Measurements from ENCODE around the gene LCMT1.

The LCMT1 gene

GRCh38 chr16:25064937-25065336, 46.6 kb upstream of the LCMT1 start:
- Histone ChIP-seq H3K4me3 (replicated peaks; ENCODE audit: insufficient read depth, low read length) (no peak overlapping the region), H3K27me3 (ENCODE audit: insufficient read depth, poor library complexity, severe bottlenecking) (no peaks in the 10 kb centered on the region), H3K27ac (replicated peaks) (no peak overlapping the region)
- DNase-seq (ENCODE audit: low read depth in 1 of 2, low spot score in 1 of 2): no peak
- TF ChIP-seq GABPA (IDR thresholded peaks at IDR 0.05; ENCODE audit: low read depth) (no peak), REST (IDR thresholded peaks at IDR 0.05; ENCODE audit: insufficient replicate concordance, low read depth) (no peak), SPI1 (IDR thresholded peaks at IDR 0.05; ENCODE audit: borderline replicate concordance, low read depth) (no peak)

GRCh38 chr16:25065899-25066298, 45.6 kb upstream of the LCMT1 start:
- H3K4me3 ChIP-seq (replicated peaks; ENCODE audit: insufficient read depth, low read length): no peak overlapping the region
- no peak for TF ChIP-seq GABPA (IDR thresholded peaks at IDR 0.05; ENCODE audit: low read depth)
- H3K27ac ChIP-seq (replicated peaks): no peak overlapping the region
- H3K27me3 ChIP-seq (ENCODE audit: insufficient read depth, poor library complexity, severe bottlenecking): no peaks in the 10 kb centered on the region
- no peak for DNase-seq (ENCODE audit: low read depth in 1 of 2, low spot score in 1 of 2)

GRCh38 chr16:25066426-25066746, 45.2 kb upstream of the LCMT1 start:
- peak overlapping the region; percentile 61 for H3K4me3 ChIP-seq (replicated peaks; ENCODE audit: insufficient read depth, low read length)
- no peak for DNase-seq (ENCODE audit: low read depth in 1 of 2, low spot score in 1 of 2)
- no peaks in the 10 kb centered on the region for H3K27me3 ChIP-seq (ENCODE audit: insufficient read depth, poor library complexity, severe bottlenecking)
- TF ChIP-seq SPI1 (IDR thresholded peaks at IDR 0.05; ENCODE audit: borderline replicate concordance, low read depth) (no peak), GABPA (IDR thresholded peaks at IDR 0.05; ENCODE audit: low read depth) (no peak), REST (IDR thresholded peaks at IDR 0.05; ENCODE audit: insufficient replicate concordance, low read depth) (no peak), POLR2AphosphoS5 (IDR thresholded peaks at IDR 0.05; ENCODE audit: low read depth) (no peak), CTCF (IDR thresholded peaks at IDR 0.05; ENCODE audit: insufficient read depth, low read length) (no peak)
- H3K27ac ChIP-seq (replicated peaks): peak overlapping the region; percentile 71

- Histone ChIP-seq H3K27me3 (ENCODE audit: insufficient read depth, poor library complexity, severe bottlenecking) (no peaks in the 10 kb centered on the region), H3K27ac (replicated peaks) (peak overlapping the region; percentile 71), H3K4me3 (replicated peaks; ENCODE audit: insufficient read depth, low read length) (peak overlapping the region; percentile 61)
- DNase-seq (ENCODE audit: low read depth in 1 of 2, low spot score in 1 of 2): peak; percentile 61 to 73
- TF ChIP-seq POLR2AphosphoS5 (IDR thresholded peaks at IDR 0.05; ENCODE audit: low read depth) (peak; percentile 51; the same call in 1 of the 2 replicates), GABPA (IDR thresholded peaks at IDR 0.05; ENCODE audit: low read depth) (no peak)
Measured at GRCh38 chr16:25066747-25067631, 44.6 kb upstream of the LCMT1 start.

- DNase-seq (ENCODE audit: low read depth in 1 of 2, low spot score in 1 of 2): no peak
- TF ChIP-seq REST (IDR thresholded peaks at IDR 0.05; ENCODE audit: insufficient replicate concordance, low read depth): no peak
- TF ChIP-seq SPI1 (IDR thresholded peaks at IDR 0.05; ENCODE audit: borderline replicate concordance, low read depth): no peak
- no peak for TF ChIP-seq POLR2AphosphoS5 (IDR thresholded peaks at IDR 0.05; ENCODE audit: low read depth)
- no peak for TF ChIP-seq CTCF (IDR thresholded peaks at IDR 0.05; ENCODE audit: insufficient read depth, low read length)
- no peak for TF ChIP-seq GABPA (IDR thresholded peaks at IDR 0.05; ENCODE audit: low read depth)
- no peak overlapping the region for H3K4me3 ChIP-seq (replicated peaks; ENCODE audit: insufficient read depth, low read length)
- H3K27me3 ChIP-seq (ENCODE audit: insufficient read depth, poor library complexity, severe bottlenecking): no peaks in the 10 kb centered on the region
- no peak overlapping the region for H3K27ac ChIP-seq (replicated peaks)
Measured at GRCh38 chr16:25073854-25074253, 37.7 kb upstream of the LCMT1 start.
